Measurements from ENCODE around the gene ADCYAP1.

ADCYAP1 gene

GRCh38 chr18:939958-940357, 35.3 kb downstream of the ADCYAP1 start:
- no peaks in the 10 kb centered on the region for H3K9me3 ChIP-seq (ENCODE audit: control insufficient read depth, insufficient read depth, low read depth, low read length)
- no peak overlapping the region for H3K4me3 ChIP-seq (ENCODE audit: low read depth, low read length)
- no peak overlapping the region for H3K27ac ChIP-seq (ENCODE audit: low read depth, low read length)
- no peaks in the 10 kb centered on the region for H3K27me3 ChIP-seq (ENCODE audit: control insufficient read depth, insufficient read depth, low read length)
- peaks cover 11% of the 10 kb centered on the region for H3K4me1 ChIP-seq (ENCODE audit: control insufficient read depth, insufficient read depth, low read length)
- no peak overlapping the region for H3K9ac ChIP-seq (ENCODE audit: low read length)
- no peaks in the 10 kb centered on the region for H3K36me3 ChIP-seq (ENCODE audit: control insufficient read depth, insufficient read depth, low read length)

DNA sequence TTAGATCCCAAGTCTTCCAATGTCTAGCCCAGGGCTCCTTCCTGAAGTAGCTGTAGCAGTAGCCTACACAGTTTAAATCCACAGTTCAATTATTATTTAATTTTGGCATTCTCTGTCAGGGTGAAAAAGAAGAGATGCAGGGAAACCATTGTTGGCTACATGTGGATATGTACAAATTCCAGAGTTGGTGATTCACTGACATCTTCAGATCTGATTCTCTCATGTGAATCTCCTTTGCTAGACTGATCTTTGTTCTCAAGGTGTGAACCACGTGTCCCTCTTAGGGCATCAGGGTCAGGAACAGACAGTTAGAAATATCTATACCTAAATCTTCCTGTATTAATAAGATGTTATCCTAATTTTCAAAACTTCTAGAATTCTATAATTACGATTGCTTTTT, 36.7 kb downstream of the ADCYAP1 start:
- H3K27me3 ChIP-seq (ENCODE audit: control insufficient read depth, insufficient read depth, low read length): no peaks in the 10 kb centered on the region

DNA sequence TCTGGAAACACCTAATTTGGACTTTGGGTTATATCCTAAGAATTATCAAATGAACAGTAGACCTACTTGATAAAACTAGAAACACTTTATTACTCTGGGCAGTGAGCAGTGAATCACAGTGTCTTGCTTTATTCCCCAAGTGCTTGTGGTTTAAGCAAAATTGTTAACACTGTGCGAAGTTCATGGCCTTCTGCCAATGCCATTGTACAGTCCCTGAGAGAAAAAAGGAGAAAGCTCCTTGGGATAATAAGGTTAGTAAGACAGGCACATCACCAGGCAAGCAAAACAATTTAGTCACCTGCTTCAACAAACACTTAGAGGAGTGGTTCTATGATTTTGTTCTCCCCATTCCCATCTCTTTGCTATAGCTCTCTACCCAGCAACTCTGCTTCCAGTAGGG, 39.8 kb downstream of the ADCYAP1 start:
- no peak overlapping the region for H3K27ac ChIP-seq (ENCODE audit: low read depth, low read length)
- peaks cover 4% of the 10 kb centered on the region for H3K4me1 ChIP-seq (ENCODE audit: control insufficient read depth, insufficient read depth, low read length)
- 0 out of 2 replicates have a peak, but pooled peaks cover 3% of the 10 kb centered on the region for H3K9me3 ChIP-seq (ENCODE audit: control insufficient read depth, insufficient read depth, low read depth, low read length)
- H3K4me3 ChIP-seq (ENCODE audit: low read depth, low read length): no peak overlapping the region
- H3K9ac ChIP-seq (ENCODE audit: low read length): no peak overlapping the region
- H3K36me3 ChIP-seq (ENCODE audit: control insufficient read depth, insufficient read depth, low read length): no peaks in the 10 kb centered on the region
- H3K27me3 ChIP-seq (ENCODE audit: control insufficient read depth, insufficient read depth, low read length): no peaks in the 10 kb centered on the region

More for the DNA sequence above, 36.7 kb downstream of the ADCYAP1 start:
- Histone ChIP-seq H3K9ac (ENCODE audit: low read length) (no peak overlapping the region), H3K9me3 (ENCODE audit: control insufficient read depth, insufficient read depth, low read depth, low read length) (no peaks in the 10 kb centered on the region), H3K27ac (ENCODE audit: low read depth, low read length) (no peak overlapping the region), H3K4me3 (ENCODE audit: low read depth, low read length) (no peak overlapping the region), H3K4me1 (ENCODE audit: control insufficient read depth, insufficient read depth, low read length) (peaks cover 11% of the 10 kb centered on the region), H3K36me3 (ENCODE audit: control insufficient read depth, insufficient read depth, low read length) (no peaks in the 10 kb centered on the region)

GRCh38 chr18:949724-950631, 45.3 kb downstream of the ADCYAP1 start:
- no peaks in the 10 kb centered on the region for H3K27me3 ChIP-seq (ENCODE audit: control insufficient read depth, insufficient read depth, low read length)
- H3K9me3 ChIP-seq (ENCODE audit: control insufficient read depth, insufficient read depth, low read depth, low read length): 0 out of 2 replicates have a peak, but pooled peaks cover 3% of the 10 kb centered on the region
- peaks cover 3% of the 10 kb centered on the region for H3K4me1 ChIP-seq (ENCODE audit: control insufficient read depth, insufficient read depth, low read length)
- no peak overlapping the region for H3K27ac ChIP-seq (ENCODE audit: low read depth, low read length)
- no peaks in the 10 kb centered on the region for H3K36me3 ChIP-seq (ENCODE audit: control insufficient read depth, insufficient read depth, low read length)
- H3K9ac ChIP-seq (ENCODE audit: low read length): no peak overlapping the region
- no peak overlapping the region for H3K4me3 ChIP-seq (ENCODE audit: low read depth, low read length)

DNA sequence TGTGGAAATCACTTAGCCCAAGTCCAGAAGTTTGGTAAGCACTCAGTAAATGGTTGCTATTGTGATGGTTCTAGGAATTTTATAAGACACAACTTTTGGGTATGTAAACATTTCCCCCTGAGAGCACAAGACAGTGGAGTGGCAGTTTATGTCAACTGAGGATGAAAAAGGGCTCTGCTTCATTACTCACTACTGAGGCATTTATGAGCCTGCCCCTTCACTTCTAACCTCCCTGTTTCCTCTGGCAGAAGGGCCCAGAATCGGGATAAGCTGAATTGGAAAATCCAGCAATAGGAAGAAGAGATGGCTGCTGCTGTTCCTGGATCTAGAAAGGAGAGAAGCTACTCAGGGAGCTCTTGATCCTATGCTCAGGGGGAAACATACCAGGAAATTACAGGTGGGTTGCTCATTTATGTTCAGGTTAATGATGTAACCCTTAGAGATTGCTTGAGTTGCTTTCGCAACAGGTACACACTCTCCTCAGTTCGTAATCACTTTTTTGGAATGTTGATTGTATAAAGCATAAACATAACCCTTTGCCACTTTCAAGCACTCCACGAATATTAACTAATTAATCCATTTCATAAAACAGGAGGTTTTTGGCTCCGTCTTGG, 46.3 kb downstream of the ADCYAP1 start:
- no peaks in the 10 kb centered on the region for H3K36me3 ChIP-seq (ENCODE audit: control insufficient read depth, insufficient read depth, low read length)
- no peak overlapping the region for H3K9ac ChIP-seq (ENCODE audit: low read length)
- no peak overlapping the region for H3K4me3 ChIP-seq (ENCODE audit: low read depth, low read length)

GRCh38 chr18:955384-956066, 50.9 kb downstream of the ADCYAP1 start:
- Histone ChIP-seq H3K36me3 (ENCODE audit: control insufficient read depth, insufficient read depth, low read length) (no peaks in the 10 kb centered on the region), H3K27ac (ENCODE audit: low read depth, low read length) (no peak overlapping the region), H3K4me3 (ENCODE audit: low read depth, low read length) (no peak overlapping the region), H3K9me3 (ENCODE audit: control insufficient read depth, insufficient read depth, low read depth, low read length) (no peaks in the 10 kb centered on the region), H3K9ac (ENCODE audit: low read length) (no peak overlapping the region), H3K27me3 (ENCODE audit: control insufficient read depth, insufficient read depth, low read length) (no peaks in the 10 kb centered on the region; the same call in 1 of the 2 replicates), H3K4me1 (ENCODE audit: control insufficient read depth, insufficient read depth, low read length) (peaks cover 7% of the 10 kb centered on the region)

More for the DNA sequence above, 46.3 kb downstream of the ADCYAP1 start:
- Histone ChIP-seq H3K27ac (ENCODE audit: low read depth, low read length) (no peak overlapping the region), H3K27me3 (ENCODE audit: control insufficient read depth, insufficient read depth, low read length) (no peaks in the 10 kb centered on the region), H3K4me1 (ENCODE audit: control insufficient read depth, insufficient read depth, low read length) (peaks cover 7% of the 10 kb centered on the region), H3K9me3 (ENCODE audit: control insufficient read depth, insufficient read depth, low read depth, low read length) (0 out of 2 replicates have a peak, but pooled peaks cover 3% of the 10 kb centered on the region)

GRCh38 chr18:957829-958228, 53.2 kb downstream of the ADCYAP1 start:
- Histone ChIP-seq H3K4me1 (ENCODE audit: control insufficient read depth, insufficient read depth, low read length) (peaks cover 13% of the 10 kb centered on the region), H3K27ac (ENCODE audit: low read depth, low read length) (no peak overlapping the region), H3K4me3 (ENCODE audit: low read depth, low read length) (no peak overlapping the region), H3K27me3 (ENCODE audit: control insufficient read depth, insufficient read depth, low read length) (no peaks in the 10 kb centered on the region; the same call in 1 of the 2 replicates), H3K9me3 (ENCODE audit: control insufficient read depth, insufficient read depth, low read depth, low read length) (no peaks in the 10 kb centered on the region), H3K36me3 (ENCODE audit: control insufficient read depth, insufficient read depth, low read length) (no peaks in the 10 kb centered on the region), H3K9ac (ENCODE audit: low read length) (no peak overlapping the region)

DNA sequence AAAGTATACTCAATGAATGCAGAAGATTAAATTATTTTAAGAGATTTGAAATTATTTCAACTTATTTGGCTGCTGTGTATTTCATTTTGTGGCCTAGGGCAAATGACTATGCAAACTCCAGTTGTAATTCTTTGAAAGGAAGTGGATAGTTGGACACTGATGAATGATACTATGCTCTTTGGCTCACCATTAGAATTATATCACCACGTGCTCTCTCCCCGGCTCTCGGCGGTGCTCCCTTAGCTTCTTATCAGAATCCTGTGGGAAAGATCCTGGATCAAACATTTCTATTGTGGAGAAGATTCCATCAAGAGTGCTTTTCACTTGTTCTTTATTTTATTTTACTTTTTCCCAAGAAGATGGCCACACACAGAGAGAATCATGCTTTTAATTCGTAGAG, 55.2 kb downstream of the ADCYAP1 start:
- H3K4me3 ChIP-seq (ENCODE audit: low read depth, low read length): no peak overlapping the region
- peaks cover 12% of the 10 kb centered on the region for H3K4me1 ChIP-seq (ENCODE audit: control insufficient read depth, insufficient read depth, low read length)
- H3K9me3 ChIP-seq (ENCODE audit: control insufficient read depth, insufficient read depth, low read depth, low read length): no peaks in the 10 kb centered on the region
- no peak overlapping the region for H3K9ac ChIP-seq (ENCODE audit: low read length)
- no peaks in the 10 kb centered on the region; the same call in 1 of the 2 replicates for H3K27me3 ChIP-seq (ENCODE audit: control insufficient read depth, insufficient read depth, low read length)
- no peaks in the 10 kb centered on the region for H3K36me3 ChIP-seq (ENCODE audit: control insufficient read depth, insufficient read depth, low read length)
- H3K27ac ChIP-seq (ENCODE audit: low read depth, low read length): no peak overlapping the region

Data from HUES6 (cell line).